Inferior parietal cortex (tissue), 1 donor: ENCODE data around the gene CAMTA1.

ENCODE experiments used
- DNase-seq: peaks from one replicate; pipeline ENCODE4 v3.0.0-alpha.2; 2016; ENCODE audit errors: extremely low spot score

The CAMTA1 gene

GRCh38 chr1:7651203-7651602 is 865.9 kb downstream of the CAMTA1 start:
- no peak for DNase-seq

DNA sequence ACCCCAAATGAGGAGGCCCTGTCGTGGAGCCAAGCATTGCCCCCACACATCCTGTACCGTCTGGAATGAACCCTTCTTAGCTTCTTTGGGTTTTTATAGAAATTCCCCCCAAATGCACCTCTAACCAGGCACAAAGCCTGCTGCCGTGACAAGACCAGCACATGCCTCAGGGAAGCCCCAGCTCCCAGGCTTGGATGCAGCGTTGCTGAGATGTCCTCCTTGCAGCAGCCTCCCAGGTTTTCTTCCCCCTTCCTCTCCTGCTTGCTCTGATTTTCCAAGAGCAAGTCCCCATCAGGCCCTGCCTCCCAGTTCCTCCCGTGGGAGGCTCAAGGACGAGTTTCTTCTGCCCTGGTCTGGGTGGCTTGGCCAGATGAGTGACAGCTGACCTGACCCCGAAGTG is 866.8 kb downstream of the CAMTA1 start:
- no peak for DNase-seq

GRCh38 chr1:7652515-7653098 is 867.4 kb downstream of the CAMTA1 start:
- no peak for DNase-seq

GRCh38 chr1:7654725-7655124 is 869.5 kb downstream of the CAMTA1 start:
- no peak for DNase-seq

DNA sequence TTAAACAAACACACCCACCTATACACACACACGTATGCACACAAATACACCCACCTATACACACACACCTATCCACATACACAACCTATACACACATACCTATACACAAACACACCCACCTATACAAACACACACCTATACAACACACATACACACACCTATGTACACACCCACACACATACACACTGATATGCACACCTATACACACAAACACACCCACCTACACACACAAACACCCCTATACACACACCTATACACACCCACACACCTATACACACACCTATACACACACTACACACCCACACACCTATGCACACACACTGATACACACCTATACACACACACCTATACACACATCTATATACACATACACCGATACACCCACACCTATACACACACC is 870.1 kb downstream of the CAMTA1 start:
- no peak for DNase-seq

GRCh38 chr1:7656557-7657215 is 871.4 kb downstream of the CAMTA1 start:
- no peak for DNase-seq

- no peak for DNase-seq
Observed at GRCh38 chr1:7657287-7658016, 872.2 kb downstream of the CAMTA1 start.

DNA sequence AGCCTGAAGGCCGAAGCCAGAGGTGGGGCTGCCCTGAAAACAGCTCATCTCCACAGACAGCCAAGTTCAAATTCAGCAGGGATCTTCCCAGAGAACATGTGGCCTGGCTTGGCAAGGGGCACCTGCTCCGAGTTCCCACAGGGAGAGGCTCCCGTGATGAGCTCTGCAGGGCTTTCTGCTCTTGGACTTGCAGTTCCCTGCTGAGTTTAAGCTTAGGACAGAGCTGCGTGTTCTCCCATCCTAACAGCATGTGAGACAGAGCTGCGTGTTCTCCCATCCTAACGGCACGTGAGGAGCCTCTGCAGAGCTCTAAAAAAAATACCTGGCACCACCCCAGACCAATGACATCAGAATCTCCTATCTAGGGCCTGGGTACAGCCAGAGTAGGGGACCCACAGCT is 872.8 kb downstream of the CAMTA1 start:
- no peak for DNase-seq

GRCh38 chr1:7659514-7659913 is 874.3 kb downstream of the CAMTA1 start:
- no peak for DNase-seq

DNA sequence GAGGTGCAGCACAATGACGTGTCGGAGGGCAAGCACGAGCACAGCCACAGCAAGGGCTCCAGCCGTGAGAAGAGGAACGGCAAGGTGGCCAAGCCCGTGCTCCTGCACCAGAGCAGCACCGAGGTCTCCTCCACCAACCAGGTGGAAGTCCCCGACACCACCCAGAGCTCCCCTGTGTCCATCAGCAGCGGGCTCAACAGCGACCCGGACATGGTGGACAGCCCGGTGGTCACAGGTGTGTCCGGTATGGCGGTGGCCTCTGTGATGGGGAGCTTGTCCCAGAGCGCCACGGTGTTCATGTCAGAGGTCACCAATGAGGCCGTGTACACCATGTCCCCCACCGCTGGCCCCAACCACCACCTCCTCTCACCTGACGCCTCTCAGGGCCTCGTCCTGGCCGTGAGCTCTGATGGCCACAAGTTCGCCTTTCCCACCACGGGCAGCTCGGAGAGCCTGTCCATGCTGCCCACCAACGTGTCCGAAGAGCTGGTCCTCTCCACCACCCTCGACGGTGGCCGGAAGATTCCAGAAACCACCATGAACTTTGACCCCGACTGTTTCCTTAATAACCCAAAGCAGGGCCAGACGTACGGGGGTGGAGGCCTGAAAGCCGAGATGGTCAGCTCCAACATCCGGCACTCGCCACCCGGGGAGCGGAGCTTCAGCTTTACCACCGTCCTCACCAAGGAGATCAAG is 878.3 kb downstream of the CAMTA1 start:
- DNase-seq, result no peak

DNA sequence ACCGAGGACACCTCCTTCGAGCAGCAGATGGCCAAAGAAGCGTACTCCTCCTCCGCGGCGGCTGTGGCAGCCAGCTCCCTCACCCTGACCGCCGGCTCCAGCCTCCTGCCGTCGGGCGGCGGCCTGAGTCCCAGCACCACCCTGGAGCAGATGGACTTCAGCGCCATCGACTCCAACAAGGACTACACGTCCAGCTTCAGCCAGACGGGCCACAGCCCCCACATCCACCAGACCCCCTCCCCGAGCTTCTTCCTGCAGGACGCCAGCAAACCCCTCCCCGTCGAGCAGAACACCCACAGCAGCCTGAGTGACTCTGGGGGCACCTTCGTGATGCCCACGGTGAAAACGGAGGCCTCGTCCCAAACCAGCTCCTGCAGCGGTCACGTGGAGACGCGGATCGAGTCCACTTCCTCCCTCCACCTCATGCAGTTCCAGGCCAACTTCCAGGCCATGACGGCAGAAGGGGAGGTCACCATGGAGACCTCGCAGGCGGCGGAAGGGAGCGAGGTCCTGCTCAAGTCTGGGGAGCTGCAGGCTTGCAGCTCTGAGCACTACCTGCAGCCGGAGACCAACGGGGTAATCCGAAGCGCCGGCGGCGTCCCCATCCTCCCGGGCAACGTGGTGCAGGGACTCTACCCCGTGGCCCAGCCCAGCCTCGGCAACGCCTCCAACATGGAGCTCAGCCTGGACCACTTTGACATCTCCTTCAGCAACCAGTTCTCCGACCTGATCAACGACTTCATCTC is 879.1 kb downstream of the CAMTA1 start:
- no peak for DNase-seq

- no peak for DNase-seq
Observed at GRCh38 chr1:7664893-7665250, 879.6 kb downstream of the CAMTA1 start.

GRCh38 chr1:7666249-7666648 is 881.0 kb downstream of the CAMTA1 start:
- DNase-seq, result no peak

GRCh38 chr1:7667159-7667558 is 881.9 kb downstream of the CAMTA1 start:
- no peak for DNase-seq

GRCh38 chr1:7667625-7668218 is 882.5 kb downstream of the CAMTA1 start:
- DNase-seq, result peak; percentile 93

- peak; percentile 58 for DNase-seq
Observed at GRCh38 chr1:7669559-7670311, 884.5 kb downstream of the CAMTA1 start.

GRCh38 chr1:7670334-7671145 is 885.3 kb downstream of the CAMTA1 start:
- no peak for DNase-seq

DNA sequence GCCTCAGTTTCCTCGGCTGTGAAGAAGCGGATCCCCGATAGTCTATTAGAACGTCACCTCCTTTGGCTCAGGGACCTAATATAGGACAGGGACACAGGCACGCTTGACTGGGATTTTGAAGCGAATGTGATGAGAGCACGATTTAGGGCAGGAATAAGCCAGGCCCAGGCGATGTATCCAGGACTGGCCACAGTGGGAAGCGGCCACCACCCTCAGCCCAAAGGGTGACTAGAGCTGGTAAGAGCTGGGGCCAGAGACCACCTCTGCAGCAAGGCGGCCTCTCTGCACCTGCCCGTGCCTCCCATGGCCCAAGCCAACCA is 885.9 kb downstream of the CAMTA1 start:
- no peak for DNase-seq

DNA sequence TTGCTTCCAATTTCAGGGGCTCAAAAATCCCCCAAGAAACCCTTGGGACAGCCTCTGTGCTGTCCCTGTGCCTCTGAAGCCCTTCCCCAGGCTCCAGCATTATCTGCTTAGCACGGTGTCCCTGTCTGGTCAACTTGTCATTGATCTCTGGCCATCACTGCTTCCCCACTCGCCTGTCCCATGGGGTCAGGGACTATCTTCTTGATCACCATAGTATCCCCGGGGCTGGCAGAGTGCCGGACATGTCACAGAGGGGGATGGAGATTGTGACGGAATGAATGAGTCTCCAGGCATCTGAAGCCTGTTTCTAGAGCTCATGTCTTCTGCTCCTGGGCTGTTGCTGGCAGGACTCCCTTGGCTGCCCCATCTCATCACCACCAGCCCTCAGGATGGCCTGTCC is 886.4 kb downstream of the CAMTA1 start:
- DNase-seq, result no peak

DNA sequence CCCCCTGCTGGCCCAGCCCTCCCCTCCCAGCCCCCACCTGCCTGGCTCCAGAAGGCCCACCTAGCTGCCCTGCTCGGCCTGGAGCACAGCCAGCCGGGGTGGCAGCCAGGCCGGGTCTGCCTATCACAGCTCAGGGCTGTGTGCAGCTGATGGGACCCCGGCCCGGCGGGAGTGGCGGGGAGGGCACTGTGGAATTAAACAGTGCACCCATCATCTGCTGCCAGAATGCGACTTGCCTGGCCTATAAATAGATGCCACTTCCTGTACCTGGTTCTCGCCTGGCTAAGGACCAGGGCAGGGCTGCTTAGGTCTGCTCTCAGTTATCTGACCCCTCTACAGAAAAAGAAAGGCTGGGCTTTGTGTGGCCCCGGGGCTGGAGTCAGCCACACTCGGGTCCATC is 887.6 kb downstream of the CAMTA1 start:
- no peak for DNase-seq
